Lung (tissue), 12 donors: Measurements from ENCODE around the gene MOSPD3. TPM values are rescaled to one million over a fixed set of nuclear protein-coding genes. Genes with fewer than 3 reads are reported as not detected.

ENCODE experiments used
- ATAC-seq: fragments of 200-7000 bp; cut with Tn5 transposase; one replicate; pipeline ENCODE4 v1.9.1; 2020; ENCODE audit warnings: moderate number of reproducible peaks; ENCODE audit not compliant: insufficient read depth, low FRiP score
- DNase-seq, 3 donors: peaks; one replicate each; pipeline ENCODE4 v3.0.0-alpha.2; 2013 to 2017
- H3K27ac ChIP-seq, 2 donors: one replicate each; pipeline ENCODE4 v1.5.1; 2013; ENCODE audit warnings: mild to moderate bottlenecking in 2 of 2, moderate library complexity in 2 of 2, control low read depth in 1 of 2, inconsistent platforms in 1 of 2, low read depth in 1 of 2, low read length in 1 of 2
- H3K27me3 ChIP-seq, 3 donors: one replicate each; pipeline ENCODE4 v1.5.1; 2013; ENCODE audit warnings: low read length in 2 of 3; ENCODE audit not compliant: control insufficient read depth in 3 of 3, insufficient read depth in 3 of 3
- H3K36me3 ChIP-seq, 4 donors: one replicate each; pipeline ENCODE4 v1.5.1; 2013; ENCODE audit warnings: low read length in 4 of 4, mild to moderate bottlenecking in 1 of 4, moderate library complexity in 1 of 4; ENCODE audit not compliant: control insufficient read depth in 4 of 4, insufficient read depth in 4 of 4
- H3K4me1 ChIP-seq, 5 donors: one replicate each; pipeline ENCODE4 v1.5.1; 2013; ENCODE audit warnings: low read length in 5 of 5, mild to moderate bottlenecking in 2 of 5, moderate library complexity in 1 of 5; ENCODE audit not compliant: control insufficient read depth in 5 of 5, insufficient read depth in 5 of 5
- H3K4me3 ChIP-seq: one replicate; pipeline ENCODE4 v1.5.1; 2013; ENCODE audit warnings: mild to moderate bottlenecking, control low read depth, moderate library complexity
- H3K9ac ChIP-seq, 2 donors: one replicate each; pipeline ENCODE4 v1.5.1; 2013; ENCODE audit warnings: low read length in 2 of 2, control low read depth in 1 of 2; ENCODE audit not compliant: insufficient read depth in 1 of 2
- H3K9me3 ChIP-seq, 4 donors: one replicate each; pipeline ENCODE4 v1.5.1; 2013; ENCODE audit warnings: low read length in 3 of 4, mild to moderate bottlenecking in 1 of 4, moderate library complexity in 1 of 4; ENCODE audit not compliant: control insufficient read depth in 4 of 4, insufficient read depth in 3 of 4
- CTCF ChIP-seq: IDR thresholded peaks from 2 replicates; pipeline ENCODE4 v1.5.1; 2012; ENCODE audit warnings: mild to moderate bottlenecking; ENCODE audit errors: control extremely low read depth, extremely low read depth
- WGBS, 2 donors: extraction: QIAGEN DNeasy Blood & Tissue Kit; methylation state at CpG; one replicate each; pipeline ENCODE4 v1.1.7; 2013; 5-methylcytosine and 5-hydroxymethylcytosine counted together
- polyA plus RNA-seq, 2 donors: library from polyadenylated mRNA; stranded (reverse); fragments of 200-250 nt; gene quantifications; one replicate each; pipeline ENCODE4 v1.2.1, GENCODE V29; 2013
- total RNA-seq, 2 donors: library from RNA; depleted of rRNA in 1 of 2; stranded (reverse); fragments of >200 nt in 1 of 2; gene quantifications; one replicate each; pipeline ENCODE4 v1.2.1, GENCODE V29; 2014 to 2021
- donor health status: control.
- donor health status: control.
- donor health status: Bipolar disorder and iron deficiency.
- donor health status: healthy.
- donor health status: DM: yes; HTN: yes; CAD: no.

Gene MOSPD3
- total and polyA plus RNA-seq, 4 donors, result 13.2 to 26.9 (median 17.1) TPM

- H3K27ac ChIP-seq, result no peak overlapping the region
- no peaks in the 10 kb centered on the region for H3K9me3 ChIP-seq
- H3K4me3 ChIP-seq, result no peak overlapping the region
- TF ChIP-seq CTCF, result no peak
- H3K36me3 ChIP-seq, result peaks cover 0 to 1% (median 0%) of the 10 kb centered on the region in 4 donors
- no peaks in the 10 kb centered on the region for H3K4me1 ChIP-seq
- H3K9ac ChIP-seq, result no peak overlapping the region
- 96% methylated on average over 23 of the region's 23 CpGs for WGBS, 2 donors
- DNase-seq (no peak), ATAC-seq (no peak)
- no peaks in the 10 kb centered on the region for H3K27me3 ChIP-seq
These were observed 8.5 kb downstream of the MOSPD3 start for GRCh38 chr7:100620804-100621203.

GRCh38 chr7:100621554-100621953 lies 9.2 kb downstream of the MOSPD3 start:
- Histone ChIP-seq H3K27ac (no peak overlapping the region), H3K9me3 (no peaks in the 10 kb centered on the region), H3K27me3 (no peaks in the 10 kb centered on the region), H3K36me3 (peaks cover 0 to 1% (median 0%) of the 10 kb centered on the region in 4 donors), H3K4me1 (peaks cover 0 to 2% (median 0%) of the 10 kb centered on the region in 5 donors), H3K9ac (no peak overlapping the region), H3K4me3 (no peak overlapping the region)
- 85 to 88% methylated on average over 8 of the region's 8 CpGs for WGBS, 2 donors
- TF ChIP-seq CTCF, result no peak
- ATAC-seq (no peak), DNase-seq (no peak)

- Histone ChIP-seq H3K36me3 (peaks cover 0 to 1% (median 0%) of the 10 kb centered on the region in 4 donors), H3K27me3 (no peaks in the 10 kb centered on the region), H3K9me3 (no peaks in the 10 kb centered on the region), H3K4me3 (no peak overlapping the region), H3K9ac (no peak overlapping the region), H3K27ac (no peak overlapping the region), H3K4me1 (peaks cover 0 to 6% (median 0%) of the 10 kb centered on the region in 5 donors)
- ATAC-seq (no peak), DNase-seq (no peak)
- 83 to 93% methylated on average over 15 of the region's 15 CpGs for WGBS, 2 donors
- TF ChIP-seq CTCF, result no peak
These were observed 11.8 kb downstream of the MOSPD3 start for GRCh38 chr7:100623951-100624824.
